GM12872 (cell line): ENCODE measurements around the gene CT47C1.

Experiments
- TF ChIP-seq, protein P1 (sequence below): IDR thresholded peaks from 3 replicates; pipeline ENCODE4 v1.5.1; 2011; ENCODE audit warnings: low read depth, mild to moderate bottlenecking, low read length, moderate library complexity; ENCODE audit not compliant: insufficient read depth

The CT47C1 gene

DNA sequence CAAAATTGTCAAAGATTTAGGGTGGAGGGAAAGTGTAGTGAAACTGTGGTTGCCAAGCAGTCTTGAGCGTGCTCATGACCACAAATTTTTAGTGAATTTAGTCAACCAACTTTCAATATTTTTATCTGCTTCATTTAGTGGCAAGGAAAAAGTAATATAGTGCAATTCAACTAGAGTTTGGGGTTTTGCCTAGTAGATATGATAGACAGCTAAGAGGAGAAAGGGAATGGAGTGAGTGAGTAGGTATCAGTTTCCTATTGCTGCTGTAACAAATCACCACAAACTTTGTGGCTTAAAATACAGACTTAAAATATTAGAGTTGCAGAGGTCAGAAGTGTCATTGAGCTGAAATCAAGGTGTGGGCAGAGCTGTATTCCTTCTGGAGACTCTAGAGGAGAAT is 3.7 kb upstream of the CT47C1 start:
- TF ChIP-seq, protein P1, sequence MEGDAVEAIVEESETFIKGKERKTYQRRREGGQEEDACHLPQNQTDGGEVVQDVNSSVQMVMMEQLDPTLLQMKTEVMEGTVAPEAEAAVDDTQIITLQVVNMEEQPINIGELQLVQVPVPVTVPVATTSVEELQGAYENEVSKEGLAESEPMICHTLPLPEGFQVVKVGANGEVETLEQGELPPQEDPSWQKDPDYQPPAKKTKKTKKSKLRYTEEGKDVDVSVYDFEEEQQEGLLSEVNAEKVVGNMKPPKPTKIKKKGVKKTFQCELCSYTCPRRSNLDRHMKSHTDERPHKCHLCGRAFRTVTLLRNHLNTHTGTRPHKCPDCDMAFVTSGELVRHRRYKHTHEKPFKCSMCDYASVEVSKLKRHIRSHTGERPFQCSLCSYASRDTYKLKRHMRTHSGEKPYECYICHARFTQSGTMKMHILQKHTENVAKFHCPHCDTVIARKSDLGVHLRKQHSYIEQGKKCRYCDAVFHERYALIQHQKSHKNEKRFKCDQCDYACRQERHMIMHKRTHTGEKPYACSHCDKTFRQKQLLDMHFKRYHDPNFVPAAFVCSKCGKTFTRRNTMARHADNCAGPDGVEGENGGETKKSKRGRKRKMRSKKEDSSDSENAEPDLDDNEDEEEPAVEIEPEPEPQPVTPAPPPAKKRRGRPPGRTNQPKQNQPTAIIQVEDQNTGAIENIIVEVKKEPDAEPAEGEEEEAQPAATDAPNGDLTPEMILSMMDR = no peak

DNA sequence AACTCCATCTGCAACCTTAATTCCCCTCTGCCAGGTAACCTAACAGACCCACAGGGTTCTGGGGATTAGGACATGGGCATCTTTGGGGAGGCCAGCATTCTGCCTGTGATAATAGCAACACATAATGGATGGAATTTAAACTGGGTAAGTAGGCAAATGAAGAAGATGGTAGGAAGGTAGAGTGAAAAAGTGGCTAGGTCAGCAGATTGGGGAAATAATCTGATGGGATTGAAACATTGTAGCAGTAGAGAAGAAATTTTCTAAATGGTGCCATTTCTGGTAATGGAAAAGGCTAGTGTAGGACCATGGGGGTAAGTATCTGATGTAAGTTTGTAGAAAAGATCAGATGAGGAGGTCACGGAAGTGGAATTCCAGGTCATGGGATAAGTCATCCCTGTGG is 3.0 kb upstream of the CT47C1 start:
- TF ChIP-seq, protein P1 = no peak

DNA sequence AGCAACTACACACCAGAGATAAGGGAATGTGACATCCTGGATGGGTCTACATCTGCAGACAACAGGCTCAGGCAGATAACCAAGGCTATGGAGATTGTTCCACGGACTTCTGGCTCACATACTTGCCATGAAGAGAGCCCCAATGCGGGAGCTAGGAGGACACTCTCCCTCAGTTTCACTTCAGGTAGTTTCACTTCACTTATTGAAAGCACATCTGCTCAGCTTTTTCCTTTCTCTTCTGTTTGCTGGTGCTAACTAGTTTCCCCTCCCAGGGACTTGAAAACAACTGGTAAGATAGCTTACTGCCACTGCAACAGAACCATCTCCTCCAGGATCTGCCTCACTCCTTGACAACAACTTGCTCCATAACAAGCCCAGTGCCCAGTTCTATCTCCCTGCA is 1.4 kb upstream of the CT47C1 start:
- TF ChIP-seq, protein P1 = no peak

DNA sequence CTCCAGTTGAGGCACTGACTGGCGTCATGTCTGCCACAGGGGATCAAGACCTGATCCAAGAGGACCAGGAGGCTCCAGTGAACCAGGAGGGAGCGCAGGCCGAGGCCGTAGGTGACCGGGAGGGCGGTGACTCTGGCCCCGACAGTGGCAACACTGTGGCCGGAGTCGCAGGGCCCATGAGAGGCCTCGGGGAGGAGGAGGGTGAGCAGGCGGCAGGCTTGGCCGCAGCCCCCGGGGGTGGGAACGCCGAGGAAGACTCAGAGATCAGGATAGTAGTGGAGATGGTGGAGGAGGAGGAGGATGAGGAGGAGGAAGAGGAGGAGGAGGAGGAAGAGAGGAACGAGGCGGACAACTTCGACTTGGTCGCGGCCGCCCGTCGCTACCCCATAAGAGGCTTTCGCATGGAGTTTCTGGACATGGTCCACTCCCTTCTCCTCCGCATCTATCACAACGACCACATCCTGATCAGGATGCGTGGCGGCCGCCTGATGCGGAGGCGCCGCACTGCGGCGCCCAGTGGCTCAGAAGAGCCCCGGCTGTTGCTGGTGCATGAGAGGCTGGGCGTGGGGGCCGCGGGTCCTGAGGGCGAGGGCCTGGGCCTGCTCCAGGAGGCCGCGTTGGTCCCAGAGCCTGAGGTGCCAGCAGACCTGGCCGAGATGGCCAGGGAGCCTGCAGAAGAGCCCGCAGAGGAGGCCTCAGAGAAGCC is 560 bp downstream of the CT47C1 start:
- TF ChIP-seq, protein P1 = no peak

DNA sequence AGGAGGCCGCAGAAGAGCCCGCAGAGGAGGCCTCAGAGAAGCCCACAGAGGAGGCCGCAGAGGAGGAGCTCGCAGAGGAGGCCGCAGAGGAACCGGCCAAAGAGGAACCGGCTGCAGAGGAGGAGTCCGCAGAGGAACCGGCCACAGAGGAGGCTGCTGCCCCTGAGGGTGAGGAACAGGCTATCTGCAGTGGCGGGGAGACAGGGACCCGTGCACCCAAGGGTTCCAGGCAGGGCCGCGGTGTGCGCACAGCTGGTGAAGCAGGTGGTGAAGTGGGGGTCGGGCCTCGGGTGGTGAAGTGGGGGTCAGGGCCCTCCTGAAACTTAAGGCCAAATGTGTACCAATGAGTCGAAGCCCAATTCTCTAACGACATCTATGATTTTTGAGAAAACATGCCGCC is 1.1 kb downstream of the CT47C1 start:
- TF ChIP-seq, protein P1 = no peak

DNA sequence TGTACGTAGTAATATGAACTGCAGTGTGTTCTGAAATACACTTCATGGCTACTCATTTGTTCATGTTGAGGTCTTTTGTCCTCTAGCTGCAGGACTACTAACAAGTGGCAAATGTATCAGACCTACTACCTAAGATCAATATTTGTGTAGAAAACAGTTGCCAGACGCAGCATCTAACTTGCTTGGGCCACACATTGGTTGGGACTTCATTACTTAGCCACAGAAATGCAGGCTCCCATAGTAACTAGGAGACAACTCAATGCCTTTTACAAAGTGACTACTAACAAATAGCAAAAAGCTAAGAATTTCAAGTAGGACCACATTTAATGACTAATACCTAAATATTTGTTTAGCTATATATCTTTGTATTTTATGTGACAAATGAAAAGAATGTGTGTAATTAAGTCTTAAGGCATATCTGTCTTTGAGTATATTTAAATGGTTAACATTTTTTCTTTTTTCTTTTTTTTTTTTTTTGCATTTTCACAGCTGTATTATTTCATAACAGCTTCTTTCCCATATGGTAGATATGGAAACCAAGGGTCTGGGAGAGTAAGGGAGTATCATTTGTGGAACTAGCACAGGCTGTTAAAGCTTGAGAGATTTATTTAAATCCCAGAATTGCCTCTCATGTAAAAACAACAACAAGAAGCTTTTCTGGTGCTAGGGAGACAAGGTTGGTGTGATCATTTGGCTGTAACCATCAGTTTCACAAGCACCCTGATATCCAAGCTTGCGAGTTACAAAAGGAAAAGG is 2.7 kb downstream of the CT47C1 start:
- TF ChIP-seq, protein P1 = no peak

DNA sequence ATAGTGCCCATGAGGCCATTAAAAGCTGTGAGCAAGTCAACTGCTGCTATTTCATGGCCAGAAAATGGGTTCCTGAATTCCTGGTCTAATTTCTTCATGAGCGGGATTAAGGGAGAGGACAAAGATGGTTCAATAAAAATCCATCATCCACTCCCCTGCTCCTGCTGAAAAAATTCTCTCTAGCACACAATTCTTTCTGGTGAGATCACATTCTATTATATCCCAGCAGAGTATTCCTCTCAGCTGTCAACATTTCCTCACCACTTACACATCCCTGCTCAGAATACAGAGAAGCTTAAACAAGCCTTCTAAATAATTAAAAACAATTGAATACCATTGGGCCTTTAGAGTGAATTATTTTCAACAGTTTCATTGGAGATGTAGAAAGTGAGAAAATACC is 9.5 kb downstream of the CT47C1 start:
- TF ChIP-seq, protein P1 = no peak
